GM19452 (cell line): ENCODE measurements around the gene PSMD11.
A peak's percentile ranks its signal among the peaks of the same experiment; 100 is the strongest.

Experiments used
- ATAC-seq: cut with Tn5 transposase; IDR thresholded peaks from one replicate; pipeline ENCODE4 v1.9.1; 2021; ENCODE audit not compliant: unreplicated experiment

PSMD11 gene

GRCh38 chr17:32489320-32490100, 45.2 kb downstream of the PSMD11 start:
- no peak for ATAC-seq

- no peak for ATAC-seq
Observed at GRCh38 chr17:32490101-32490482, 45.8 kb downstream of the PSMD11 start.

- ATAC-seq, result no peak
Observed at GRCh38 chr17:32491371-32492263, 47.3 kb downstream of the PSMD11 start.

- ATAC-seq, result no peak
Observed at GRCh38 chr17:32492264-32492589, 47.9 kb downstream of the PSMD11 start.

- ATAC-seq, result no peak
Observed at GRCh38 chr17:32492648-32493289, 48.5 kb downstream of the PSMD11 start.

- no peak for ATAC-seq
Observed at GRCh38 chr17:32493571-32493970, 49.3 kb downstream of the PSMD11 start.

- no peak for ATAC-seq
Observed at GRCh38 chr17:32493976-32494513, 49.7 kb downstream of the PSMD11 start.

- ATAC-seq, result no peak
Observed at GRCh38 chr17:32494621-32495358, 50.5 kb downstream of the PSMD11 start.

- no peak for ATAC-seq
Observed at GRCh38 chr17:32495359-32496231, 51.3 kb downstream of the PSMD11 start.

- ATAC-seq, result no peak
Observed at GRCh38 chr17:32496395-32497073, 52.2 kb downstream of the PSMD11 start.

GRCh38 chr17:32497431-32498205, 53.3 kb downstream of the PSMD11 start:
- no peak for ATAC-seq

- ATAC-seq, result no peak
Observed at GRCh38 chr17:32498391-32498790, 54.1 kb downstream of the PSMD11 start.

- no peak for ATAC-seq
Observed at GRCh38 chr17:32502013-32502412, 57.7 kb downstream of the PSMD11 start.

- no peak for ATAC-seq
Observed at GRCh38 chr17:32502710-32503109, 58.4 kb downstream of the PSMD11 start.

- peak; percentile 89 for ATAC-seq
Observed at GRCh38 chr17:32503251-32504165, 59.2 kb downstream of the PSMD11 start.

GRCh38 chr17:32504166-32504990, 60.1 kb downstream of the PSMD11 start:
- ATAC-seq, result peak; percentile 32

- ATAC-seq, result no peak
Observed at GRCh38 chr17:32508926-32509325, 64.6 kb downstream of the PSMD11 start.
